Epithelial cell of esophagus (primary cell): Measurements from ENCODE around the gene METRNL.

Experiments
- DNase-seq: peaks from one replicate; pipeline ENCODE4 v3.0.0; 2010; ENCODE audit warnings: low read depth
- H3K4me3 ChIP-seq: 2 replicates; pipeline ENCODE4 v1.5.1; 2011; ENCODE audit warnings: mild to moderate bottlenecking, low read length, control low read depth
- TF ChIP-seq, protein P1 (sequence below): IDR thresholded peaks from 2 replicates; pipeline ENCODE4 v1.5.1; 2011; ENCODE audit warnings: low read depth, mild to moderate bottlenecking, low read length, control low read depth, inconsistent platforms; ENCODE audit not compliant: insufficient read depth; ENCODE audit errors: missing control alignments

METRNL gene

GRCh38 chr17:83086907-83087787 is 7.7 kb downstream of the METRNL start:
- no peak for DNase-seq
- TF ChIP-seq, protein P1, sequence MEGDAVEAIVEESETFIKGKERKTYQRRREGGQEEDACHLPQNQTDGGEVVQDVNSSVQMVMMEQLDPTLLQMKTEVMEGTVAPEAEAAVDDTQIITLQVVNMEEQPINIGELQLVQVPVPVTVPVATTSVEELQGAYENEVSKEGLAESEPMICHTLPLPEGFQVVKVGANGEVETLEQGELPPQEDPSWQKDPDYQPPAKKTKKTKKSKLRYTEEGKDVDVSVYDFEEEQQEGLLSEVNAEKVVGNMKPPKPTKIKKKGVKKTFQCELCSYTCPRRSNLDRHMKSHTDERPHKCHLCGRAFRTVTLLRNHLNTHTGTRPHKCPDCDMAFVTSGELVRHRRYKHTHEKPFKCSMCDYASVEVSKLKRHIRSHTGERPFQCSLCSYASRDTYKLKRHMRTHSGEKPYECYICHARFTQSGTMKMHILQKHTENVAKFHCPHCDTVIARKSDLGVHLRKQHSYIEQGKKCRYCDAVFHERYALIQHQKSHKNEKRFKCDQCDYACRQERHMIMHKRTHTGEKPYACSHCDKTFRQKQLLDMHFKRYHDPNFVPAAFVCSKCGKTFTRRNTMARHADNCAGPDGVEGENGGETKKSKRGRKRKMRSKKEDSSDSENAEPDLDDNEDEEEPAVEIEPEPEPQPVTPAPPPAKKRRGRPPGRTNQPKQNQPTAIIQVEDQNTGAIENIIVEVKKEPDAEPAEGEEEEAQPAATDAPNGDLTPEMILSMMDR: no peak
- no peak overlapping the region for H3K4me3 ChIP-seq

GRCh38 chr17:83087788-83088360 is 8.5 kb downstream of the METRNL start:
- no peak overlapping the region for H3K4me3 ChIP-seq
- TF ChIP-seq, protein P1: no peak
- DNase-seq: no peak

- TF ChIP-seq, protein P1: no peak
- no peak overlapping the region for H3K4me3 ChIP-seq
- no peak for DNase-seq
These were observed 9.0 kb downstream of the METRNL start for GRCh38 chr17:83088451-83088850.

GRCh38 chr17:83088909-83089308 is 9.5 kb downstream of the METRNL start:
- H3K4me3 ChIP-seq: peak overlapping the region; percentile 8
- TF ChIP-seq, protein P1: no peak
- no peak for DNase-seq

DNA sequence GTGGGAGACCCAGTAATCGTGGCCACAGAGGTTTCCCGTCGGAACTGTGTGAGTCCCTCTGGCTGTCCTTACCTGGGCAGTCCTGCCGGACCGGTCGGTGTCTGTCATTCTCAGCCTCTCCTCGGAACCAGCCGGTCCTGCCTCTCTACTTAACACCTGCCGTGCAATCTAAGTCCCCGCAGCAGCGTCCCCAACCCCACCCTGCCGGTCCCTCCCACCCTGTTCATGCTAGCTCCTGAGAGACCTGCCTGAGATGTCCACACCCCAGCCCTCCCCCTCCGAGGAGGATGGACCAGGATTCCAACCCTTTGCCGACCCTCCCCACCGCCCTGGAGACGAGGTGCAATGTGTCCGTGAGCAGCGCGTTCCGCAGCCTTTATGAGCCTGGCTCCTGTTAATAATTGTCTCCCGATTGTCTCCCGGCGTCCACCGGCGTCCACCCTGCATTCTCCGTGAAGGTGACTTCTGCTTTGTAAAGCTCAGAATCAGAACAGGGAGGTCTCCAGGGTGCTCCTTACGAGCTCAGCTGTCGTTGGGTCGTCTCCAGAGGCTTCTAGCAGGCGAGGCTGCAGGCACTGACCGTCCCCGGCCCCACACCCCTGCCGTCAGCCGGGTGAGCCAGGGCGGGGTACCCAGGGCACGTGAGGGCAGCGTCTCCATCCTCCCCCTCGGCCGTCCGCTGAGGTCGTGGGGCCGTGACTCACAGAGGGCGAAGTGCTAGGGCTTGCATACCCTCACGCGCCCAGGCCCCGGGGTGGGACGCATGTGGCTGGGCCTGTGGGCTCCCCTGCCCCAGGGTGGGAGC is 10.1 kb downstream of the METRNL start:
- peak; percentile 70 for DNase-seq
- TF ChIP-seq, protein P1: no peak
- peak overlapping the region; percentile 8 for H3K4me3 ChIP-seq

- TF ChIP-seq, protein P1: no peak
- H3K4me3 ChIP-seq: no peak overlapping the region
- no peak for DNase-seq
These were observed 11.2 kb downstream of the METRNL start for GRCh38 chr17:83090444-83091256.
